OCI-LY1 (cell line): ENCODE measurements around the gene BMP4.
"Not testable (repeated sequence)": the region's sequence is repeated elsewhere in the genome, so short reads cannot be mapped to it uniquely, and the experiment has no call there.

ENCODE experiments used
- H2AFZ ChIP-seq: fragments of 200-600 bp; sonication (generic), shearing (Covaris generic); 2 replicates; pipeline ENCODE4 v1.6.0; 2014; ENCODE audit warnings: antibody characterized with exemption, mild to moderate bottlenecking, low read length
- H3F3A ChIP-seq: fragments of 200-600 bp; sonication (generic), shearing (Covaris generic); 2 replicates; pipeline ENCODE4 v1.6.0; 2014; ENCODE audit warnings: mild to moderate bottlenecking, antibody characterized with exemption, low read length, moderate library complexity; ENCODE audit not compliant: insufficient read depth
- H3K27ac ChIP-seq: fragments of 200-600 bp; sonication (generic); 2 replicates; pipeline ENCODE4 v1.5.1; 2014; ENCODE audit warnings: low read length, mixed run types, mild to moderate bottlenecking, low read depth; ENCODE audit not compliant: poor library complexity, severe bottlenecking
- H3K27me3 ChIP-seq: fragments of 200-600 bp; sonication (generic); 2 replicates; pipeline ENCODE4 v1.6.0; 2014; ENCODE audit warnings: antibody characterized with exemption, mild to moderate bottlenecking, low read length, moderate library complexity; ENCODE audit not compliant: insufficient read depth
- H3K36me3 ChIP-seq: fragments of 200-600 bp; sonication (generic); 2 replicates; pipeline ENCODE4 v1.6.1; 2014; ENCODE audit warnings: mild to moderate bottlenecking, antibody characterized with exemption, low read length, moderate library complexity, mixed read lengths; ENCODE audit not compliant: insufficient read depth
- H3K4me1 ChIP-seq: fragments of 200-600 bp; sonication (generic); 2 replicates; pipeline ENCODE4 v1.5.1; 2014; ENCODE audit warnings: mild to moderate bottlenecking, low read length, moderate library complexity; ENCODE audit not compliant: insufficient read depth, severe bottlenecking
- H3K4me2 ChIP-seq: fragments of 200-600 bp; sonication (generic), shearing (Covaris generic); 2 replicates; pipeline ENCODE4 v1.6.1; 2014; ENCODE audit warnings: low read length
- H3K4me3 ChIP-seq: fragments of 200-600 bp; sonication (generic); 2 replicates; pipeline ENCODE4 v1.5.1; 2014; ENCODE audit warnings: low read length, low read depth, mild to moderate bottlenecking, mixed read lengths; ENCODE audit not compliant: poor library complexity, severe bottlenecking
- H3K79me2 ChIP-seq: fragments of 200-600 bp; shearing (Covaris generic); 2 replicates; pipeline ENCODE4 v1.6.1; 2016; ENCODE audit warnings: mixed run types, low read length, mixed read lengths; ENCODE audit not compliant: insufficient read depth
- H3K9ac ChIP-seq: fragments of 200-600 bp; sonication (generic), shearing (Covaris generic); 2 replicates; pipeline ENCODE4 v1.6.1; 2014; ENCODE audit warnings: mild to moderate bottlenecking, low read length, mixed read lengths
- H3K9me2 ChIP-seq: fragments of 200-600 bp; sonication (generic), shearing (Covaris generic); 2 replicates; pipeline ENCODE4 v1.6.1; 2014; ENCODE audit warnings: low read depth, mild to moderate bottlenecking, low read length, mixed read lengths
- H3K9me3 ChIP-seq: fragments of 200-600 bp; shearing (Covaris generic); 2 replicates; pipeline ENCODE4 v1.6.1; 2014; ENCODE audit warnings: low read length, mixed read lengths
- H4K20me1 ChIP-seq: fragments of 200-600 bp; sonication (generic), shearing (Covaris generic); 2 replicates; pipeline ENCODE4 v1.6.0; 2016; ENCODE audit warnings: mild to moderate bottlenecking, low read length; ENCODE audit not compliant: insufficient read depth
- CTCF ChIP-seq: fragments of 200-600 bp; sonication (generic), shearing (Covaris generic); IDR thresholded peaks from 2 replicates; pipeline ENCODE4 v1.5.1; 2017; ENCODE audit warnings: mild to moderate bottlenecking, antibody characterized with exemption, low read length, moderate library complexity, mixed read lengths
- EZH2 ChIP-seq: fragments of 200-600 bp; sonication (generic), shearing (Covaris generic); IDR thresholded peaks from 2 replicates; pipeline ENCODE4 v1.8.0; 2017; ENCODE audit warnings: borderline replicate concordance, mixed run types, mild to moderate bottlenecking, antibody characterized with exemption, low read length, moderate library complexity, mixed read lengths

Gene BMP4

GRCh38 chr14:53993920-53994607 is 37.4 kb upstream of the BMP4 start:
- H3K9ac ChIP-seq: no peak overlapping the region
- no peak overlapping the region for H3K4me3 ChIP-seq
- no peaks in the 10 kb centered on the region for H3K27me3 ChIP-seq
- H3K79me2 ChIP-seq: no peaks in the 10 kb centered on the region
- H3K36me3 ChIP-seq: no peaks in the 10 kb centered on the region
- no peak for TF ChIP-seq EZH2
- no peak for TF ChIP-seq CTCF
- H3K9me2 ChIP-seq: no peaks in the 10 kb centered on the region
- no peak overlapping the region for H2AFZ ChIP-seq
- H3K4me2 ChIP-seq: no peak overlapping the region
- no peaks in the 10 kb centered on the region for H3K9me3 ChIP-seq
- no peaks in the 10 kb centered on the region for H3F3A ChIP-seq
- no peaks in the 10 kb centered on the region for H4K20me1 ChIP-seq
- H3K27ac ChIP-seq: no peak overlapping the region
- no peaks in the 10 kb centered on the region for H3K4me1 ChIP-seq

- Histone ChIP-seq H3F3A (no peaks in the 10 kb centered on the region), H3K9me3 (no peaks in the 10 kb centered on the region), H3K9me2 (no peaks in the 10 kb centered on the region), H3K4me2 (no peak overlapping the region), H3K4me1 (no peaks in the 10 kb centered on the region), H3K27me3 (no peaks in the 10 kb centered on the region), H3K27ac (no peak overlapping the region), H3K9ac (no peak overlapping the region), H3K36me3 (no peaks in the 10 kb centered on the region), H3K4me3 (no peak overlapping the region), H2AFZ (no peak overlapping the region), H3K79me2 (no peaks in the 10 kb centered on the region), H4K20me1 (no peaks in the 10 kb centered on the region)
- TF ChIP-seq EZH2 (no peak), CTCF (no peak)
Measured at GRCh38 chr14:53990978-53991377, 34.4 kb upstream of the BMP4 start.

- not testable (repeated sequence) for H3K9me2 ChIP-seq, H3F3A ChIP-seq, H3K4me2 ChIP-seq, H3K27ac ChIP-seq, H3K9me3 ChIP-seq, H3K27me3 ChIP-seq, H3K9ac ChIP-seq, H3K4me1 ChIP-seq, H3K4me3 ChIP-seq, H3K36me3 ChIP-seq, H2AFZ ChIP-seq, H3K79me2 ChIP-seq, H4K20me1 ChIP-seq
Measured at GRCh38 chr14:53986718-53987117, 30.1 kb upstream of the BMP4 start.

GRCh38 chr14:53984958-53985357 is 28.3 kb upstream of the BMP4 start:
- H3F3A ChIP-seq, H3K4me3 ChIP-seq, H4K20me1 ChIP-seq, H2AFZ ChIP-seq, H3K27ac ChIP-seq, H3K4me2 ChIP-seq, H3K4me1 ChIP-seq, H3K9me3 ChIP-seq, H3K9ac ChIP-seq, H3K9me2 ChIP-seq, H3K27me3 ChIP-seq, H3K36me3 ChIP-seq, H3K79me2 ChIP-seq: not testable (repeated sequence)
